Smooth muscle cell of the umbilical artery (primary cell): ENCODE results near the gene HOXD12. TPM values are rescaled to one million over a fixed set of nuclear protein-coding genes. Genes with fewer than 3 reads are reported as not detected.

Experiments
- total RNA-seq: library from RNA; depleted of rRNA; stranded (reverse); fragments of >200 nt; gene quantifications from 2 replicates; pipeline ENCODE4 v1.2.3, GENCODE V29; 2014

HOXD12 gene
- not detected in 2 replicates for total RNA-seq

GRCh38 chr2:176099728-176100546, at the start of gene HOXD12:
Gene HOXD12 (plus strand): TSS chr2:176099795. CDS start chr2:176099802, 7 bp downstream.

GRCh38 chr2:176083796-176084261, 15.8 kb upstream of the HOXD12 start, which contains the start of gene EVX2:
Gene EVX2 (minus strand): TSS chr2:176083962. CDS start chr2:176083776, 186 bp downstream.

GRCh38 chr2:176092270-176093144, 7.1 kb upstream of the HOXD12 start, which contains the start of gene HOXD13:
Gene HOXD13 (plus strand): TSS chr2:176092721. CDS start chr2:176092891, 170 bp downstream.

GRCh38 chr2:176106581-176107539, 7.3 kb downstream of the HOXD12 start, which contains the start of gene HOXD11:
Gene HOXD11 (plus strand): TSS chr2:176107280. CDS start chr2:176107356, 76 bp downstream.

GRCh38 chr2:176115883-176116813, 16.6 kb downstream of the HOXD12 start, which contains the start of gene HOXD10:
Gene HOXD10 (plus strand): TSS chr2:176116778. CDS start chr2:176116834, 56 bp downstream.

GRCh38 chr2:176122683-176123410, 23.3 kb downstream of the HOXD12 start, which contains the start of gene HOXD9:
Gene HOXD9 (plus strand): TSS chr2:176122719. CDS start chr2:176122769, 50 bp downstream.

GRCh38 chr2:176128982-176129796, 29.6 kb downstream of the HOXD12 start, which contains the start of gene HOXD8:
Gene HOXD8 (plus strand): TSS chr2:176129705. CDS start chr2:176130367, 662 bp downstream.

GRCh38 chr2:176151442-176152287, 52.1 kb downstream of the HOXD12 start, which contains the start of gene HOXD4:
Gene HOXD4 (plus strand): TSS chr2:176151550. CDS start chr2:176151634, 84 bp downstream.

Other genes with a start within 250 kb of the HOXD12 start
- gene LNPK, start 97.5 kb upstream of the HOXD12 start, total RNA-seq = 52.3 and 64.5 TPM in 2 replicates
- gene EVX2, start 15.8 kb upstream of the HOXD12 start, total RNA-seq = not detected in 2 replicates
- gene HOXD13, start 7.1 kb upstream of the HOXD12 start, total RNA-seq = 2.2 and 2.4 TPM in 2 replicates
- 7.8 and 15.7 TPM in 2 replicates for gene HOXD11, start 7.5 kb downstream of the HOXD12 start, total RNA-seq
- gene HOXD10, start 17.0 kb downstream of the HOXD12 start, total RNA-seq = 18.4 and 19.4 TPM in 2 replicates
- 2.7 and 3.6 TPM in 2 replicates for gene HOXD9, start 22.9 kb downstream of the HOXD12 start, total RNA-seq
- 5.3 and 7.7 TPM in 2 replicates for gene HOXD8, start 29.9 kb downstream of the HOXD12 start, total RNA-seq
- gene HOXD4, start 51.8 kb downstream of the HOXD12 start, total RNA-seq = 0.30 and 1.2 TPM in 2 replicates
- 0.92 and 2.4 TPM in 2 replicates for gene HOXD3, start 57.5 kb downstream of the HOXD12 start, total RNA-seq
- gene HOXD1, start 88.9 kb downstream of the HOXD12 start, total RNA-seq = not detected in 2 replicates
- 18.1 and 20.3 TPM in 2 replicates for gene MTX2, start 169.6 kb downstream of the HOXD12 start, total RNA-seq